PC-3 (cell line): ENCODE data around the gene OR10A6. TPM values are rescaled to one million over a fixed set of nuclear protein-coding genes. Genes with fewer than 3 reads are reported as not detected.

Experiments
- ATAC-seq: fragments of 200-7000 bp; cut with Tn5 transposase; 2 replicates; pipeline ENCODE4 v1.9.1; 2020; ENCODE audit warnings: mild to moderate bottlenecking, moderate library complexity
- BruUV-seq: library from RNA; stranded (reverse); fragments of 400-500 nt; replicated peaks from 2 replicates; lab custom pipeline; 2021; lab: Mats Ljungman, UMichigan
- CTCF ChIA-PET: fragments of 300-600 bp; sonication (Branson Sonifier 250); formaldehyde crosslinking; loops from one replicate; lab custom pipeline; 2022; ENCODE audit warnings: antibody characterized with exemption; lab: Charles Lee
- POLR2A ChIA-PET: fragments of 300-600 bp; sonication (Branson Sonifier 250); formaldehyde crosslinking; loops from one replicate; lab custom pipeline; 2022; ENCODE audit warnings: antibody characterized with exemption; ENCODE audit not compliant: unreplicated experiment; lab: Charles Lee
- DNase-seq: peaks from one replicate; pipeline ENCODE4 v3.0.0-alpha.2; 2015
- H2AFZ ChIP-seq: fragments of 300-600 bp; sonication (generic); 2 replicates; pipeline ENCODE4 v1.6.0; 2016; ENCODE audit warnings: antibody characterized with exemption, low read length
- H3F3A ChIP-seq: fragments of 300-600 bp; sonication (generic); one replicate; pipeline ENCODE4 v1.6.0; 2017; ENCODE audit warnings: antibody characterized with exemption, low read length, control low read depth, mild to moderate bottlenecking; ENCODE audit not compliant: unreplicated experiment
- H3K27ac ChIP-seq: fragments of 300-600 bp; sonication (generic); 2 replicates; pipeline ENCODE4 v1.5.1; 2016; ENCODE audit warnings: mild to moderate bottlenecking, low read length
- H3K27me3 ChIP-seq: fragments of 300-600 bp; sonication (generic); 2 replicates; pipeline ENCODE4 v1.6.1; 2016; ENCODE audit warnings: low read length, mixed read lengths
- H3K36me3 ChIP-seq: fragments of 300-600 bp; sonication (generic); 2 replicates; pipeline ENCODE4 v1.6.1; 2016; ENCODE audit warnings: low read depth, mixed run types, low read length, mixed read lengths
- H3K4me1 ChIP-seq: fragments of 300-600 bp; sonication (generic); 2 replicates; pipeline ENCODE4 v1.5.1; 2016; ENCODE audit warnings: low read length; ENCODE audit not compliant: insufficient read depth
- H3K4me2 ChIP-seq: fragments of 300-600 bp; sonication (generic); 2 replicates; pipeline ENCODE4 v1.6.0; 2016; ENCODE audit warnings: low read length
- H3K4me3 ChIP-seq: fragments of 300-600 bp; sonication (generic); 2 replicates; pipeline ENCODE4 v1.5.1; 2016; ENCODE audit warnings: mild to moderate bottlenecking, low read length, mixed read lengths
- H3K79me2 ChIP-seq: fragments of 300-600 bp; sonication (generic); 2 replicates; pipeline ENCODE4 v1.6.1; 2017; ENCODE audit warnings: low read length, mixed read lengths
- H3K9ac ChIP-seq: fragments of 300-600 bp; sonication (generic); 2 replicates; pipeline ENCODE4 v1.6.0; 2016; ENCODE audit warnings: mild to moderate bottlenecking, low read length
- H3K9me2 ChIP-seq: fragments of 300-600 bp; sonication (generic); replicated peaks from 2 replicates; pipeline ENCODE4 v1.6.1; 2016; ENCODE audit warnings: mixed run types, low read length, mixed read lengths
- H3K9me3 ChIP-seq: fragments of 300-600 bp; sonication (generic); 2 replicates; pipeline ENCODE4 v1.6.1; 2016; ENCODE audit warnings: low read length, mixed read lengths
- H4K20me1 ChIP-seq: fragments of 300-600 bp; sonication (generic); 2 replicates; pipeline ENCODE4 v1.6.1; 2016; ENCODE audit warnings: low read length, mixed read lengths
- EZH2 ChIP-seq: fragments of 300-600 bp; sonication (generic); IDR thresholded peaks from one replicate; pipeline ENCODE4 v1.6.1; 2017; ENCODE audit warnings: antibody characterized with exemption, mild to moderate bottlenecking, low read length; ENCODE audit not compliant: unreplicated experiment
- EZH2phosphoT487 ChIP-seq: fragments of 300-600 bp; sonication (generic); IDR thresholded peaks from 2 replicates; pipeline ENCODE4 v1.6.1; 2018; ENCODE audit warnings: mild to moderate bottlenecking, antibody characterized with exemption, low read length, borderline replicate concordance
- intact Hi-C: fragments of 100-400 bp; cut with micrococcal nuclease; formaldehyde crosslinking; loops from 2 replicates; pipeline ENCODE4 v1.9.0; 2023
- total RNA-seq: library from RNA; depleted of rRNA; stranded (reverse); fragments of >200 nt; gene quantifications from 2 replicates; pipeline ENCODE4 v1.2.3, GENCODE V29; 2014
- TF ChIP-seq, protein P1 (sequence below): fragments of 300-600 bp; sonication (generic); conservative IDR thresholded peaks from 2 replicates; pipeline ENCODE4 v1.5.1; 2017; ENCODE audit warnings: antibody characterized with exemption, low read depth, mild to moderate bottlenecking, low read length

OR10A6 gene
- total RNA-seq, 1 experiment from 2014 or later: not detected

DNA sequence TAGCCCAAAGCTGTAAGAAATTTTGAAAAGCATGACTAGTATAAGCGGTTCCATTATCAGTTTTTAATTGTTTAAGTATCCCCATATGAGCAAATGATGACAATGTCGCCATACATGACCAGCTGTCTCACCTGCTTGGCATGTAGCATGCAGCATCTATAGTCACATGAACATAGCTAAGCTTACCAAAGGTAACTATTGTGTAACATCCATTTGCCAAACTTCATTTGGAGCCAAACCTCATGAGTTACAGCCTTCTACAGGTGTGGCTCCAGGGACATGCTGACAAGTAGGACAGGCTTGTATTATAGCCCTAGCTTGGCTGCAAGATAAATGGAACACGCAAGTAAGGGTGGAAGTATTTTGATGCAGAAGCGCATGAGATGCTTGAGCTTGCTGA is 30.4 kb downstream of the OR10A6 start:
- peaks cover 7% of the 10 kb centered on the region; the same call in 1 of the 2 replicates for H3K36me3 ChIP-seq
- H3K27ac ChIP-seq: no peak overlapping the region
- no peak for TF ChIP-seq EZH2phosphoT487
- TF ChIP-seq, protein P1, sequence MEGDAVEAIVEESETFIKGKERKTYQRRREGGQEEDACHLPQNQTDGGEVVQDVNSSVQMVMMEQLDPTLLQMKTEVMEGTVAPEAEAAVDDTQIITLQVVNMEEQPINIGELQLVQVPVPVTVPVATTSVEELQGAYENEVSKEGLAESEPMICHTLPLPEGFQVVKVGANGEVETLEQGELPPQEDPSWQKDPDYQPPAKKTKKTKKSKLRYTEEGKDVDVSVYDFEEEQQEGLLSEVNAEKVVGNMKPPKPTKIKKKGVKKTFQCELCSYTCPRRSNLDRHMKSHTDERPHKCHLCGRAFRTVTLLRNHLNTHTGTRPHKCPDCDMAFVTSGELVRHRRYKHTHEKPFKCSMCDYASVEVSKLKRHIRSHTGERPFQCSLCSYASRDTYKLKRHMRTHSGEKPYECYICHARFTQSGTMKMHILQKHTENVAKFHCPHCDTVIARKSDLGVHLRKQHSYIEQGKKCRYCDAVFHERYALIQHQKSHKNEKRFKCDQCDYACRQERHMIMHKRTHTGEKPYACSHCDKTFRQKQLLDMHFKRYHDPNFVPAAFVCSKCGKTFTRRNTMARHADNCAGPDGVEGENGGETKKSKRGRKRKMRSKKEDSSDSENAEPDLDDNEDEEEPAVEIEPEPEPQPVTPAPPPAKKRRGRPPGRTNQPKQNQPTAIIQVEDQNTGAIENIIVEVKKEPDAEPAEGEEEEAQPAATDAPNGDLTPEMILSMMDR: no peak
- no peak for TF ChIP-seq EZH2
- H3K9me2 ChIP-seq: no peaks in the 10 kb centered on the region
- H3K4me3 ChIP-seq: no peak overlapping the region
- CTCF ChIA-PET: no interaction called here
- no peaks in the 10 kb centered on the region for H3F3A ChIP-seq
- no peak overlapping the region for H2AFZ ChIP-seq
- DNase-seq (peak; percentile 28), ATAC-seq (no peak)
- no peaks in the 10 kb centered on the region for H3K9me3 ChIP-seq
- H3K9ac ChIP-seq: no peak overlapping the region
- no TSS peak for BruUV-seq
- intact Hi-C loops: no loop called here
- POLR2A ChIA-PET: no interaction called here
- H3K79me2 ChIP-seq: peaks cover 19% of the 10 kb centered on the region; the same call in 1 of the 2 replicates
- no peaks in the 10 kb centered on the region for H4K20me1 ChIP-seq
- peaks cover 47% of the 10 kb centered on the region for H3K4me1 ChIP-seq
- no peaks in the 10 kb centered on the region for H3K27me3 ChIP-seq
- H3K4me2 ChIP-seq: peak overlapping the region; percentile 33; the same call in 1 of the 2 replicates

DNA sequence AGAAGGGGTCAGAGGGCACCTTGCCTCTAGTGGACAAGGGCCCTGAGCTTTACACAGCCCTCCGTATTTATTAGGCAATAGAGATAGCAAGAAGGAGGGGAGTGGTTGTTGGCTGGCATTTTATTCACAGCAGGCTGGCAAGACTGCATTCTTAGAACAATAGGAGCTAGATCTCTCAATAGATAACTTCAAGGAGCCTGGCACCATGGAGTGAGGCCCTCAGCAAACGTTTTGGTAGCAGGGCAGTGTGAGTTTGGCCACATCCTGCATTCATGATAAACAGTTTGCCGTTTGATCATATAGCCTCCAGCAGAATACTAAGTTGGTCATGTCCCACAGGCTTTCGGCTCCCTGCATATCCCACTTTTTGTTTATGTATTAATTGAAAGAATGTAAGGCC is 31.6 kb downstream of the OR10A6 start:
- peaks cover 11% of the 10 kb centered on the region; the same call in 1 of the 2 replicates for H3K79me2 ChIP-seq
- no peaks in the 10 kb centered on the region for H3K27me3 ChIP-seq
- no peaks in the 10 kb centered on the region for H3K9me3 ChIP-seq
- no peak overlapping the region for H2AFZ ChIP-seq
- TF ChIP-seq EZH2: no peak
- TF ChIP-seq, protein P1: no peak
- no peak for TF ChIP-seq EZH2phosphoT487
- ATAC-seq (no peak), DNase-seq (no peak)
- intact Hi-C loops: no loop called here
- H3K9me2 ChIP-seq: no peaks in the 10 kb centered on the region
- no TSS peak for BruUV-seq
- H3K36me3 ChIP-seq: peaks cover 7% of the 10 kb centered on the region; the same call in 1 of the 2 replicates
- H4K20me1 ChIP-seq: no peaks in the 10 kb centered on the region
- H3F3A ChIP-seq: no peaks in the 10 kb centered on the region
- no peak overlapping the region for H3K4me2 ChIP-seq
- peaks cover 35% of the 10 kb centered on the region for H3K4me1 ChIP-seq
- ChIA-PET CTCF (no interaction called here), POLR2A (no interaction called here)
- H3K27ac ChIP-seq: no peak overlapping the region
- no peak overlapping the region for H3K4me3 ChIP-seq
- H3K9ac ChIP-seq: no peak overlapping the region

DNA sequence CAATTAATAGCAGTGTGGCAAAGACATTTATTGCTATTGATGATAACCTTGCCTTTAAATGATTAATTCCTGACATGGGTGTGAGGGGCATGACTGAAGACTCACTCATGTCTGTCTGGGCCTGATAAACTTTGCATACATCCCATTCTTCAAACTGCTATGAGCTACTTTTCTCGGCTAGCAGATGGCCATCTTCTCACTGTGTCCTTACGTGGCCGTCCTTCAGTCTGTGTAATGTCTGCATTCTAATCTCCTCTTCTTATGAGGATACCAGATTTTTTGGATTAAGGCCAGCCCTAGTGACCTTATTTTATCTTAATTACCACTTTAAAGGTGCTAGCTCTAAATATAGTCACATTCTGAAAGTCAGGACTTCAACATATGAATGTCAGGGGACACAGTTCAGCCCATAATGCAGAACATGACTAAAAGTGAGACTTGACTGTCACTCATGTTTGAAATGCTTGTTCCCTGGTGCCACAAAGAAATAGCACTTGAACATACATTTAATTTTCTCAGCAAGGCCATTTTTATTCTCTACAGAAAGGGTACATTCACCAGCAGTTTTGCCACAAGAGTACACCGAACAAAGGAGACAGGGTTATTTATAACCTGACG is 32.3 kb downstream of the OR10A6 start:
- Histone ChIP-seq H3K9me3 (no peaks in the 10 kb centered on the region), H3K9ac (no peak overlapping the region), H3F3A (no peaks in the 10 kb centered on the region), H3K36me3 (peaks cover 7% of the 10 kb centered on the region; the same call in 1 of the 2 replicates), H3K79me2 (peaks cover 7% of the 10 kb centered on the region; the same call in 1 of the 2 replicates), H3K27me3 (no peaks in the 10 kb centered on the region), H3K4me3 (no peak overlapping the region), H3K9me2 (no peaks in the 10 kb centered on the region), H4K20me1 (no peaks in the 10 kb centered on the region), H3K27ac (no peak overlapping the region), H3K4me2 (no peak overlapping the region), H2AFZ (no peak overlapping the region), H3K4me1 (peaks cover 28% of the 10 kb centered on the region)
- intact Hi-C loops: no loop called here
- no peak for DNase-seq
- no TSS peak for BruUV-seq
- ChIA-PET CTCF (no interaction called here), POLR2A (no interaction called here)
- TF ChIP-seq, protein P1: no peak
- no peak for TF ChIP-seq EZH2
- TF ChIP-seq EZH2phosphoT487: no peak
- ATAC-seq: no peak
